ENCODE data around the gene ZNF12.

- TF ChIP-seq POLR2AphosphoS5 (IDR thresholded peaks at IDR 0.05; ENCODE audit: low read depth, low read length) (no peak), POLR2A (IDR thresholded peaks at IDR 0.05; ENCODE audit: low read depth, low read length) (no peak), TAF1 (IDR thresholded peaks at IDR 0.05; ENCODE audit: borderline replicate concordance, low read depth, low read length) (no peak)
These were observed 635 bp downstream of the ZNF12 start for GRCh38 chr7:6705959-6706665.

All from GM12892 (cell line).